H1 (cell line): Measurements from ENCODE around the gene EIF1AY. TPM values are rescaled to one million over a fixed set of nuclear protein-coding genes. Genes with fewer than 3 reads are reported as not detected.

Source experiments
- CTCF ChIA-PET: fragments of 300-600 bp; sonication (Branson Sonifier 250); formaldehyde crosslinking; loops from one replicate; lab custom pipeline; 2021; ENCODE audit not compliant: partially characterized antibody; lab: Charles Lee
- POLR2A ChIA-PET: fragments of 300-600 bp; sonication (Branson Sonifier 250); formaldehyde crosslinking; loops from one replicate; lab custom pipeline; 2021; ENCODE audit warnings: inconsistent platforms; ENCODE audit not compliant: partially characterized antibody; lab: Charles Lee
- DNase-seq, 2 experiments: peaks; one replicate each; pipeline versions ENCODE4 v3.0.0 to v3.0.0-alpha.2; 2010 to 2022; ENCODE audit warnings: low spot score in 2 of 2, low read depth in 1 of 2, mixed read lengths in 1 of 2
- FAIRE-seq: peaks from 2 replicates; lab custom pipeline; 2011; peaks lifted over from hg19 to GRCh38; lab: Jason Lieb, UNC
- H2AFZ ChIP-seq: 2 replicates; pipeline ENCODE4 v1.8.1; 2012; ENCODE audit warnings: low read length, inconsistent platforms
- H2AK5ac ChIP-seq: 2 replicates; pipeline ENCODE4 v1.6.1; 2013; ENCODE audit warnings: low read depth, low read length
- H2BK120ac ChIP-seq: replicated peaks from 2 replicates; pipeline ENCODE3; 2013; ENCODE audit warnings: low read depth, low read length, inconsistent platforms
- H2BK12ac ChIP-seq: 2 replicates; pipeline ENCODE4 v1.6.1; 2013; ENCODE audit warnings: low read depth, low read length
- H2BK15ac ChIP-seq: 2 replicates; pipeline ENCODE4 v1.6.1; 2013; ENCODE audit warnings: low read length
- H2BK20ac ChIP-seq: 2 replicates; pipeline ENCODE4 v1.6.1; 2013; ENCODE audit warnings: low read length
- H2BK5ac ChIP-seq: 2 replicates; pipeline ENCODE4 v1.6.1; 2013; ENCODE audit warnings: low read depth, low read length
- H3K14ac ChIP-seq: 2 replicates; pipeline ENCODE4 v1.6.1; 2013; ENCODE audit warnings: inconsistent platforms; ENCODE audit not compliant: insufficient read length
- H3K18ac ChIP-seq: 2 replicates; pipeline ENCODE4 v1.6.1; 2013; ENCODE audit warnings: low read length; ENCODE audit errors: extremely low read depth
- H3K23ac ChIP-seq: 2 replicates; pipeline ENCODE4 v1.6.1; 2013; ENCODE audit warnings: inconsistent platforms; ENCODE audit not compliant: insufficient read length
- H3K23me2 ChIP-seq: 2 replicates; pipeline ENCODE4 v1.6.1; 2013; ENCODE audit warnings: low read depth, low read length
- H3K27ac ChIP-seq: 2 replicates; pipeline ENCODE4 v1.6.1; 2011; ENCODE audit warnings: low read depth, low read length, inconsistent platforms
- H3K27me3 ChIP-seq, 4 experiments: replicated peaks in 1 of 4; 1 replicate in 1 of 4; 2 replicates in 3 of 4; pipeline versions ENCODE4 v1.6.1 to v1.8.1; 2011 to 2013; ENCODE audit warnings: low read length in 3 of 4, mild to moderate bottlenecking in 3 of 4, inconsistent platforms in 2 of 4, mixed read lengths in 2 of 4, moderate library complexity in 1 of 4; ENCODE audit not compliant: control insufficient read depth in 3 of 4, insufficient read depth in 3 of 4; ENCODE audit errors: extremely low read depth in 1 of 4
- H3K36me3 ChIP-seq, 4 experiments: 2 replicates each; pipeline versions ENCODE4 v1.6.1 to v1.8.1; 2011 to 2013; ENCODE audit warnings: mild to moderate bottlenecking in 4 of 4, low read length in 3 of 4, moderate library complexity in 2 of 4, control low read depth in 1 of 4, inconsistent platforms in 1 of 4; ENCODE audit not compliant: insufficient read depth in 4 of 4, control insufficient read depth in 2 of 4
- H3K4ac ChIP-seq: replicated peaks from 2 replicates; pipeline ENCODE3; 2013; ENCODE audit warnings: low read length, low read depth, mixed read lengths, inconsistent platforms; ENCODE audit not compliant: insufficient read length
- H3K4me1 ChIP-seq, 4 experiments: replicated peaks in 1 of 4; 1 replicate in 1 of 4; 2 replicates in 3 of 4; pipeline versions ENCODE4 v1.6.1 to v1.8.1; 2011 to 2013; ENCODE audit warnings: low read length in 3 of 4, inconsistent platforms in 2 of 4, mixed read lengths in 1 of 4; ENCODE audit not compliant: insufficient read depth in 4 of 4, control insufficient read depth in 3 of 4
- H3K4me2 ChIP-seq, 2 experiments: 2 replicates each; pipeline versions ENCODE4 v1.6.1 to v1.8.1; 2011 to 2013; ENCODE audit warnings: low read depth in 2 of 2, low read length in 2 of 2, control low read depth in 1 of 2, inconsistent platforms in 1 of 2, mild to moderate bottlenecking in 1 of 2; ENCODE audit not compliant: insufficient read depth in 1 of 2
- H3K4me3 ChIP-seq, 4 experiments: fragments of 200-600, 300-600 bp in 1 of 4; sonication (generic), shearing (Covaris generic), sonication (Bioruptor Twin) in 1 of 4; 2 replicates each; pipeline versions ENCODE4 v1.5.1 to v1.8.1; 2011 to 2016; ENCODE audit warnings: low read length in 4 of 4, low read depth in 3 of 4, control low read depth in 2 of 4, inconsistent platforms in 2 of 4, mild to moderate bottlenecking in 2 of 4, mixed read lengths in 1 of 4, moderate library complexity in 1 of 4; ENCODE audit not compliant: insufficient read depth in 2 of 4; ENCODE audit errors: extremely low read depth in 1 of 4
- H3K56ac ChIP-seq: replicated peaks from 2 replicates; pipeline ENCODE3; 2013; ENCODE audit warnings: low read depth, mild to moderate bottlenecking, mixed read lengths, low read length, inconsistent platforms; ENCODE audit not compliant: insufficient read length
- H3K79me1 ChIP-seq: 2 replicates; pipeline ENCODE4 v1.6.1; 2013; ENCODE audit warnings: low read depth, low read length, control low read depth
- H3K79me2 ChIP-seq, 2 experiments: 2 replicates each; pipeline versions ENCODE4 v1.6.1 to v1.8.1; 2012 to 2013; ENCODE audit warnings: low read length in 2 of 2, mild to moderate bottlenecking in 2 of 2, inconsistent platforms in 1 of 2; ENCODE audit not compliant: insufficient read depth in 2 of 2, control insufficient read depth in 1 of 2
- H3K9ac ChIP-seq, 4 experiments: replicated peaks in 1 of 4; 1 replicate in 1 of 4; 2 replicates in 3 of 4; pipeline versions ENCODE4 v1.6.1 to v1.8.1; 2011 to 2013; ENCODE audit warnings: low read depth in 3 of 4, low read length in 3 of 4, control low read depth in 2 of 4, mild to moderate bottlenecking in 2 of 4, moderate library complexity in 2 of 4, inconsistent platforms in 1 of 4; ENCODE audit errors: extremely low read depth in 1 of 4
- H3K9me3 ChIP-seq, 2 experiments: 2 replicates each; pipeline versions ENCODE4 v1.6.1 to v1.8.1; 2012 to 2013; ENCODE audit warnings: mild to moderate bottlenecking in 2 of 2, moderate library complexity in 2 of 2, control low read depth in 1 of 2, inconsistent platforms in 1 of 2, low read depth in 1 of 2, low read length in 1 of 2, mixed read lengths in 1 of 2; ENCODE audit not compliant: insufficient read depth in 2 of 2
- H4K20me1 ChIP-seq, 2 experiments: replicated peaks in 1 of 2; 2 replicates each; pipeline versions ENCODE3 to v1.8.1; 2011 to 2013; ENCODE audit warnings: inconsistent platforms in 2 of 2, low read length in 2 of 2, mild to moderate bottlenecking in 1 of 2; ENCODE audit not compliant: insufficient read depth in 2 of 2, control insufficient read depth in 1 of 2
- H4K5ac ChIP-seq: 2 replicates; pipeline ENCODE4 v1.6.1; 2013; ENCODE audit warnings: low read length, low read depth, mixed read lengths, inconsistent platforms; ENCODE audit not compliant: insufficient read length
- H4K8ac ChIP-seq: 2 replicates; pipeline ENCODE4 v1.8.0; 2013; ENCODE audit warnings: mild to moderate bottlenecking, moderate library complexity, low read length, inconsistent platforms; ENCODE audit not compliant: insufficient read depth; ENCODE audit errors: extremely low read depth
- H4K91ac ChIP-seq: replicated peaks from 2 replicates; pipeline ENCODE3; 2013; ENCODE audit warnings: low read length, mixed read lengths, inconsistent platforms; ENCODE audit not compliant: insufficient read length
- BCL11A ChIP-seq, 2 experiments: IDR thresholded peaks; one replicate each; pipeline ENCODE4 v1.6.1; 2011; ENCODE audit warnings: low read depth in 2 of 2, low read length in 2 of 2, mild to moderate bottlenecking in 2 of 2
- E2F6 ChIP-seq: IDR thresholded peaks from 2 replicates; pipeline ENCODE4 v1.6.1; 2012; ENCODE audit warnings: inconsistent platforms
- EGR1 ChIP-seq: IDR thresholded peaks from 2 replicates; pipeline ENCODE4 v1.6.1; 2011; ENCODE audit warnings: low read depth, low read length, borderline replicate concordance
- KDM1A ChIP-seq: fragments of 200-600, 300-600 bp; sonication (generic); IDR thresholded peaks from 2 replicates; pipeline ENCODE4 v1.7.1; 2016; ENCODE audit warnings: mild to moderate bottlenecking, low read length, borderline replicate concordance
- POLR2AphosphoS5 ChIP-seq: IDR thresholded peaks from 2 replicates; pipeline ENCODE4 v1.6.1; 2011; ENCODE audit warnings: low read depth, low read length
- RAD21 ChIP-seq, 2 experiments: IDR thresholded peaks in 1 of 2; conservative IDR thresholded peaks in 1 of 2; 2 replicates each; pipeline ENCODE4 v1.6.1; 2011; ENCODE audit warnings: low read depth in 2 of 2, low read length in 2 of 2, improper control_type of control experiment in 1 of 2, inconsistent platforms in 1 of 2, mild to moderate bottlenecking in 1 of 2, moderate library complexity in 1 of 2
- RFX5 ChIP-seq: IDR thresholded peaks from 2 replicates; pipeline ENCODE4 v1.6.1; 2011; ENCODE audit warnings: low read depth, low read length, improper control_type of control experiment, borderline replicate concordance
- RXRA ChIP-seq: IDR thresholded peaks from 2 replicates; pipeline ENCODE4 v1.6.1; 2011; ENCODE audit warnings: low read depth, mild to moderate bottlenecking, low read length, moderate library complexity; ENCODE audit not compliant: insufficient read depth
- SIN3A ChIP-seq, 2 experiments: IDR thresholded peaks in 1 of 2; conservative IDR thresholded peaks in 1 of 2; 2 replicates each; pipeline ENCODE4 v1.6.1; 2011 to 2012; ENCODE audit warnings: low read length in 2 of 2, improper control_type of control experiment in 1 of 2, low read depth in 1 of 2, mild to moderate bottlenecking in 1 of 2
- TCF12 ChIP-seq: IDR thresholded peaks from 2 replicates; pipeline ENCODE4 v1.6.1; 2011; ENCODE audit warnings: low read depth, mild to moderate bottlenecking, low read length
- TEAD4 ChIP-seq: IDR thresholded peaks from 2 replicates; pipeline ENCODE4 v1.6.1; 2012; ENCODE audit warnings: low read depth, low read length, inconsistent platforms, mixed read lengths
- ZNF274 ChIP-seq: IDR thresholded peaks from 2 replicates; pipeline ENCODE4 v1.7.0; 2012; ENCODE audit warnings: low read length, borderline replicate concordance; ENCODE audit errors: extremely low read depth
- WGBS, 2 experiments: shearing (Covaris generic) in 1 of 2; methylation state at CpG; one replicate each; pipeline versions ENCODE4 v1.1.6 to v1.1.7; 2013 to 2015; ENCODE audit warnings: low lambda C conversion rate in 2 of 2, mixed read lengths in 2 of 2, inconsistent platforms in 1 of 2, low coverage in 1 of 2, missing lambda C conversion rate in 1 of 2; ENCODE audit not compliant: insufficient replicate concordance in 2 of 2, insufficient coverage in 1 of 2, insufficient read length in 1 of 2; ENCODE audit errors: extremely low coverage in 1 of 2, missing lambda C conversion rate in 1 of 2; 5-methylcytosine and 5-hydroxymethylcytosine counted together
- polyA plus RNA-seq, 7 experiments: library from polyadenylated mRNA; depleted of rRNA in 3 of 7; stranded (reverse) in 5 of 7; unstranded in 2 of 7; fragments of >200 nt in 5 of 7; fragments of 200-250 nt in 2 of 7; gene quantifications; 1 replicate in 5 of 7; 2 replicates in 1 of 7; 4 replicates in 1 of 7; pipeline versions ENCODE4 v1.2.1 to v1.2.3, GENCODE V29; 2011 to 2013; ENCODE audit warnings: missing spikeins in 2 of 7, mixed read lengths in 2 of 7
- total RNA-seq: library from RNA; stranded (reverse); fragmentation: NEBNext Ultra II Directional; extraction: Animal tissue kit (Norgen Biotek cat#: 25700); gene quantifications from 2 replicates; pipeline ENCODE4 v1.2.1, GENCODE V29; 2021

Gene EIF1AY
- total and polyA plus RNA-seq, 2 of the 8 experiments (the other 6 are each of a cell fraction or from before 2014, with no cell fraction given): 8.8 to 34.1 TPM

GRCh38 chrY:20558677-20559076, 16.9 kb upstream of the EIF1AY start:
- FAIRE-seq (no peak), DNase-seq (no peak)
- Histone ChIP-seq H3K9ac (no peak overlapping the region), H3K79me2 (no peaks in the 10 kb centered on the region), H2BK120ac (no peak overlapping the region), H2AK5ac (no peak overlapping the region), H2BK15ac (no peak overlapping the region), H3K27ac (no peak overlapping the region), H3K9me3 (peaks cover 0 to 33% of the 10 kb centered on the region in 2 experiments; a peak in 2 of 4 replicates), H3K4ac (no peak overlapping the region), H3K18ac (no peak overlapping the region), H4K20me1 (no peaks in the 10 kb centered on the region), H3K23me2 (no peaks in the 10 kb centered on the region), H3K36me3 (no peaks in the 10 kb centered on the region), H2AFZ (no peak overlapping the region), H3K27me3 (no peaks in the 10 kb centered on the region), H3K79me1 (no peaks in the 10 kb centered on the region), H2BK12ac (no peak overlapping the region), H4K8ac (no peak overlapping the region), H2BK5ac (no peak overlapping the region), H3K14ac (no peak overlapping the region), H3K23ac (no peak overlapping the region), H3K4me3 (no peak overlapping the region), H3K56ac (no peak overlapping the region)
- WGBS, 2 experiments: no CpG with 5 or more reads among the region's 2 CpGs
- ChIA-PET CTCF (no interaction called here), POLR2A (no interaction called here)
- TF ChIP-seq BCL11A (IDR thresholded peaks at IDR 0.05; ENCODE audit: low read depth in 2 of 2, low read length in 2 of 2) (no peak), RXRA (no peak), EGR1 (no peak), POLR2AphosphoS5 (no peak), TCF12 (no peak), RFX5 (no peak), KDM1A (no peak), ZNF274 (no peak), SIN3A (conservative IDR thresholded peaks at IDR 0.05 in 1 of 2, IDR thresholded peaks at IDR 0.05 in 1 of 2; ENCODE audit: low read depth in 1 of 2, low read length in 2 of 2) (no peak), E2F6 (no peak), TEAD4 (no peak), RAD21 (IDR thresholded peaks at IDR 0.05 in 1 of 2, conservative IDR thresholded peaks at IDR 0.05 in 1 of 2; ENCODE audit: low read depth in 2 of 2, low read length in 2 of 2) (no peak)
- TF ChIP-seq, all 59 proteins: peak for 0
- H2BK20ac ChIP-seq: no peak overlapping the region
- H4K91ac ChIP-seq: no peak overlapping the region
- H4K5ac ChIP-seq: no peak overlapping the region
- no peaks in the 10 kb centered on the region for H3K4me1 ChIP-seq
- no peak overlapping the region for H3K4me2 ChIP-seq
